ENCODE measurements around the gene SKAP2.

DNA sequence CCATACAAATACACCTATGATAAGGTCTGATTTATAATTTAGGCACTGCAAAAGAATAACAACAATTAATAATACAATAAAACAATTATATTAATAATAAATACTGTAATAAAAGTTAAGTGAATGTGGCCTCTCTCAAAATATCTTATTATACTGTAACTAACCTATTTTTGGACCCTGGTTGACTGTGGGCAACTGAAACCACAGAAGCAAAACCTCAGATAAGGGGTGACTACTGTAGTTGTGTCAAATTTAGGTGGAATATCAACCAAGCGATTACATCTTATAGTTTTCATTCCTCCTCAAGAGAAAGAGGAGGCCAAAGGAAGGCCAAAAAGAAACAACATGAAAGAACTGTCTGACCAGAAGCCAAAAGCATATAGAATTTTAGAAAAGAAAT, 103.9 kb downstream of the SKAP2 start:
- TF ChIP-seq RCOR1 (IDR thresholded peaks at IDR 0.05; ENCODE audit: low read length) (no peak), RXRA (IDR thresholded peaks at IDR 0.05; ENCODE audit: borderline replicate concordance, low read depth) (no peak), RAD21 (IDR thresholded peaks at IDR 0.05; ENCODE audit: low read length) (no peak), FOXJ3 (CRISPR knock-in tag; IDR thresholded peaks at IDR 0.05) (no peak), POLR2AphosphoS5 (IDR thresholded peaks at IDR 0.05; ENCODE audit: low read depth, low read length) (no peak)
- TF ChIP-seq, protein P1, sequence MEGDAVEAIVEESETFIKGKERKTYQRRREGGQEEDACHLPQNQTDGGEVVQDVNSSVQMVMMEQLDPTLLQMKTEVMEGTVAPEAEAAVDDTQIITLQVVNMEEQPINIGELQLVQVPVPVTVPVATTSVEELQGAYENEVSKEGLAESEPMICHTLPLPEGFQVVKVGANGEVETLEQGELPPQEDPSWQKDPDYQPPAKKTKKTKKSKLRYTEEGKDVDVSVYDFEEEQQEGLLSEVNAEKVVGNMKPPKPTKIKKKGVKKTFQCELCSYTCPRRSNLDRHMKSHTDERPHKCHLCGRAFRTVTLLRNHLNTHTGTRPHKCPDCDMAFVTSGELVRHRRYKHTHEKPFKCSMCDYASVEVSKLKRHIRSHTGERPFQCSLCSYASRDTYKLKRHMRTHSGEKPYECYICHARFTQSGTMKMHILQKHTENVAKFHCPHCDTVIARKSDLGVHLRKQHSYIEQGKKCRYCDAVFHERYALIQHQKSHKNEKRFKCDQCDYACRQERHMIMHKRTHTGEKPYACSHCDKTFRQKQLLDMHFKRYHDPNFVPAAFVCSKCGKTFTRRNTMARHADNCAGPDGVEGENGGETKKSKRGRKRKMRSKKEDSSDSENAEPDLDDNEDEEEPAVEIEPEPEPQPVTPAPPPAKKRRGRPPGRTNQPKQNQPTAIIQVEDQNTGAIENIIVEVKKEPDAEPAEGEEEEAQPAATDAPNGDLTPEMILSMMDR (IDR thresholded peaks at IDR 0.05), result no peak
- TF ChIP-seq, protein P2, sequence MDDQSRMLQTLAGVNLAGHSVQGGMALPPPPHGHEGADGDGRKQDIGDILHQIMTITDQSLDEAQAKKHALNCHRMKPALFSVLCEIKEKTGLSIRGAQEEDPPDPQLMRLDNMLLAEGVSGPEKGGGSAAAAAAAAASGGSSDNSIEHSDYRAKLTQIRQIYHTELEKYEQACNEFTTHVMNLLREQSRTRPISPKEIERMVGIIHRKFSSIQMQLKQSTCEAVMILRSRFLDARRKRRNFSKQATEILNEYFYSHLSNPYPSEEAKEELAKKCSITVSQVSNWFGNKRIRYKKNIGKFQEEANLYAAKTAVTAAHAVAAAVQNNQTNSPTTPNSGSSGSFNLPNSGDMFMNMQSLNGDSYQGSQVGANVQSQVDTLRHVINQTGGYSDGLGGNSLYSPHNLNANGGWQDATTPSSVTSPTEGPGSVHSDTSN (IDR thresholded peaks at IDR 0.05), result no peak
- TF ChIP-seq, protein P3, sequence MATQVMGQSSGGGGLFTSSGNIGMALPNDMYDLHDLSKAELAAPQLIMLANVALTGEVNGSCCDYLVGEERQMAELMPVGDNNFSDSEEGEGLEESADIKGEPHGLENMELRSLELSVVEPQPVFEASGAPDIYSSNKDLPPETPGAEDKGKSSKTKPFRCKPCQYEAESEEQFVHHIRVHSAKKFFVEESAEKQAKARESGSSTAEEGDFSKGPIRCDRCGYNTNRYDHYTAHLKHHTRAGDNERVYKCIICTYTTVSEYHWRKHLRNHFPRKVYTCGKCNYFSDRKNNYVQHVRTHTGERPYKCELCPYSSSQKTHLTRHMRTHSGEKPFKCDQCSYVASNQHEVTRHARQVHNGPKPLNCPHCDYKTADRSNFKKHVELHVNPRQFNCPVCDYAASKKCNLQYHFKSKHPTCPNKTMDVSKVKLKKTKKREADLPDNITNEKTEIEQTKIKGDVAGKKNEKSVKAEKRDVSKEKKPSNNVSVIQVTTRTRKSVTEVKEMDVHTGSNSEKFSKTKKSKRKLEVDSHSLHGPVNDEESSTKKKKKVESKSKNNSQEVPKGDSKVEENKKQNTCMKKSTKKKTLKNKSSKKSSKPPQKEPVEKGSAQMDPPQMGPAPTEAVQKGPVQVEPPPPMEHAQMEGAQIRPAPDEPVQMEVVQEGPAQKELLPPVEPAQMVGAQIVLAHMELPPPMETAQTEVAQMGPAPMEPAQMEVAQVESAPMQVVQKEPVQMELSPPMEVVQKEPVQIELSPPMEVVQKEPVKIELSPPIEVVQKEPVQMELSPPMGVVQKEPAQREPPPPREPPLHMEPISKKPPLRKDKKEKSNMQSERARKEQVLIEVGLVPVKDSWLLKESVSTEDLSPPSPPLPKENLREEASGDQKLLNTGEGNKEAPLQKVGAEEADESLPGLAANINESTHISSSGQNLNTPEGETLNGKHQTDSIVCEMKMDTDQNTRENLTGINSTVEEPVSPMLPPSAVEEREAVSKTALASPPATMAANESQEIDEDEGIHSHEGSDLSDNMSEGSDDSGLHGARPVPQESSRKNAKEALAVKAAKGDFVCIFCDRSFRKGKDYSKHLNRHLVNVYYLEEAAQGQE (IDR thresholded peaks at IDR 0.05; ENCODE audit: low read depth, low read length), result no peak
- TF ChIP-seq, protein P4, sequence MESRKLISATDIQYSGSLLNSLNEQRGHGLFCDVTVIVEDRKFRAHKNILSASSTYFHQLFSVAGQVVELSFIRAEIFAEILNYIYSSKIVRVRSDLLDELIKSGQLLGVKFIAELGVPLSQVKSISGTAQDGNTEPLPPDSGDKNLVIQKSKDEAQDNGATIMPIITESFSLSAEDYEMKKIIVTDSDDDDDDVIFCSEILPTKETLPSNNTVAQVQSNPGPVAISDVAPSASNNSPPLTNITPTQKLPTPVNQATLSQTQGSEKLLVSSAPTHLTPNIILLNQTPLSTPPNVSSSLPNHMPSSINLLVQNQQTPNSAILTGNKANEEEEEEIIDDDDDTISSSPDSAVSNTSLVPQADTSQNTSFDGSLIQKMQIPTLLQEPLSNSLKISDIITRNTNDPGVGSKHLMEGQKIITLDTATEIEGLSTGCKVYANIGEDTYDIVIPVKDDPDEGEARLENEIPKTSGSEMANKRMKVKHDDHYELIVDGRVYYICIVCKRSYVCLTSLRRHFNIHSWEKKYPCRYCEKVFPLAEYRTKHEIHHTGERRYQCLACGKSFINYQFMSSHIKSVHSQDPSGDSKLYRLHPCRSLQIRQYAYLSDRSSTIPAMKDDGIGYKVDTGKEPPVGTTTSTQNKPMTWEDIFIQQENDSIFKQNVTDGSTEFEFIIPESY (IDR thresholded peaks at IDR 0.05; ENCODE audit: borderline replicate concordance, low read depth), result no peak
